Amniotic stem cell (primary cell): Measurements from ENCODE around the gene TMEM145.

Source experiments
- DNase-seq: peaks from one replicate; lab custom pipeline; 2025; lab: John Stamatoyannopoulos, UW

Gene TMEM145

GRCh38 chr19:42361545-42361910 lies 48.4 kb downstream of the TMEM145 start:
- no peak for DNase-seq

DNA sequence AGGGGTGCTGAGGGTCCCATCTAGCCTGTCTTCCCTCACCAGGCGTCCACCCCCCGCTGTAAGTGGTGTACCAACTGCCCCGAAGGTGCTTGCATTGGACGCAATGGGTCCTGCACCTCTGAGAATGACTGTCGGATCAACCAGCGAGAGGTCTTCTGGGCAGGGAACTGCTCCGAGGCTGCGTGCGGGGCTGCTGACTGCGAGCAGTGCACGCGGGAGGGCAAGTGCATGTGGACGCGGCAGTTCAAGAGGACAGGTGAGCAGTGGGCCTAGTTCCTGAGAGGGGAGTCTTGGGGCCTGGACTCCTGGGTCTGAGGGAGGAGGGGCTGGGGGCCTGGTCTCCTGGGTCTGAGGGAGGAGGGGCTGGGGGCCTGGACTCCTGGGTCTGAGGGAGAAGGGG lies 49.2 kb downstream of the TMEM145 start:
- no peak for DNase-seq

DNA sequence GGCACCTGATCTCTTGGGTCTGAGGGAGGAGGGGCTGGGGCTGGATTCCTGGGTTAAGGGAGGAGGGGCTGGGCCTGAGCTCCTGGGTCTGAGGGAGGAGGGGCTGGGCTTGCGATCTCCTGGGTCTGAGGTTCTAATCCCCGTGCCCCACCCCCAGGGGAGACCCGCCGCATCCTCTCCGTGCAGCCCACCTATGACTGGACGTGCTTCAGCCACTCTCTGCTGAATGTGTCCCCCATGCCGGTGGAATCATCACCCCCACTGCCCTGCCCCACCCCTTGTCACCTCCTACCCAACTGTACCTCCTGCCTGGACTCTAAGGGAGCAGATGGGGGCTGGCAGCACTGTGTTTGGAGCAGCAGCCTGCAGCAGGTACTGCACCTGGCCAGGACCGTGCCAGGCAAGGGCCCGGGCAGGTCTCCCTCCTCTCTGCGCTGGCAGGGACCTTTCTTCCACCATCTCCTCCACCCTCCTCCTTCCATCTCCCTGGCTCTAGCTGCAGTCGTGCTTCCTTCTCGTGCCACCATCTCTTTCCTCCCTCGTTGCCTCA lies 49.9 kb downstream of the TMEM145 start:
- no peak for DNase-seq

DNA sequence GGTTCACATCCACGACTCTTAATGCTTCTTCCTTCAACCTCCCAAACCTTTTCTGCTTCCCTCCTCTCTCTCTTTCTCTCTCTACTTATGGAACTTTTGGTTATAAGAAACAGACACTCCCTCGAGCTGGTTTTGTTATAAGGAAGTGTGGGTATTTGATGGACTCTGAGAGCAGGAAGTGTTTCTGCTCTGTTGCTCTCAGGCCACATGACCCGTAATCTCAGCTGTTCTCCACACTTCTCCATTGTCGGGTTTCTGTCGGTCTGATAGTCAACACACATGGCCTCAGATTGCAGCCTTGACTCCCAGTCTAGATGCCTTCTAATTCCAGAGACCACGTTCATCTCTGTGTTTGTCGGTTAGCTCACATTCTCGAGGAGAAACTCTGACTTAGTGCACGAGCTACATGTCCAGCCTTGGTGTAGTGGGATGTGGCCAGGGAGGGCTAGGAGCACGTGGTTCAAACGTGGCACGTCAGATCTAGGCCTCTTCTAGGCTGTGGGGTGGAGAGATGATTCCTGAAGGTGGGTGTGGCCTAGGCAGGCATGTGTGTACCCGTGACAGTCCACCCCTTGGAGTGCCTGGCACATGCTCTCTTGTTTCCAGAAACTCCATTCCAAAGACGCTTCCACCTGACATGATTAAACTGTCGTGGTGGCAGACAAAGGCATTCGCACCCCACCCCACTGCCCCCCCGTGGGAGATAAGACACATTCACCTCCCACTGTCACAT lies 50.7 kb downstream of the TMEM145 start:
- no peak for DNase-seq

DNA sequence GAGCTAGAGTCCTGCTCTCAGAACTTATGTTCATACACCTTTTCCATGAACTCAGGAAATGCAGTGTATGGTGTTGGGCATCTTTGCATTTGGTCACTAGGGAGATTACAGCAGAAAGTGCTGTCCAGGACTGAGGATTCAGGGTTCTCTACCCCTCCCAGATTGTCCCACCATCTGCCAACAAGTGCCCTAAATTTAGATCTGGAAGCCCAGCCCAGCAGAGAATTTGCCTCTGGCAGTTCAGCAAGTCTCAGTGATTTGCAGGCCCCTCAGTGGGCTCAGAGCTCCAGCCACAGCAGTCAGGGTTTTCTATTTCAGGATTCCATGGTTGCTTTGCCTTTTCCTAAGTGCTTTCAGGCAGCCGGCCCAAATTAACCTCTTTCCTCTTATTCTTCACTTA lies 53.6 kb downstream of the TMEM145 start:
- no peak for DNase-seq

- DNase-seq = no peak
These were observed 54.8 kb downstream of the TMEM145 start for GRCh38 chr19:42367929-42368328.

DNA sequence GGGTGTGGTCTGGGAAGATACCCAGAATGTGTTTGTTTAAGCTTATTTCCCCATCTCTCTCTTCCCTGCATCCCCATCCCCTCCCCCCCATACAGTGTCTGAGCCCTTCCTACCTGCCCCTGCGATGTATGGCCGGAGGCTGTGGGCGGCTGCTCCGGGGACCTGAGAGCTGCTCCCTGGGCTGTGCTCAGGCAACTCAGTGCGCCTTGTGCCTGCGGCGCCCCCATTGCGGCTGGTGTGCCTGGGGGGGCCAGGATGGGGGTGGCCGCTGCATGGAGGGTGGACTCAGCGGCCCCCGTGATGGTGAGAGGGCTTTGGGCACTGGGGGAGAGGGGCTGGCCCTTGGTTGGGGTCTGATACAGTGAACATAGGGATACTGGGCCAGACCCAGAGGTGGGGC lies 55.3 kb downstream of the TMEM145 start:
- no peak for DNase-seq

DNA sequence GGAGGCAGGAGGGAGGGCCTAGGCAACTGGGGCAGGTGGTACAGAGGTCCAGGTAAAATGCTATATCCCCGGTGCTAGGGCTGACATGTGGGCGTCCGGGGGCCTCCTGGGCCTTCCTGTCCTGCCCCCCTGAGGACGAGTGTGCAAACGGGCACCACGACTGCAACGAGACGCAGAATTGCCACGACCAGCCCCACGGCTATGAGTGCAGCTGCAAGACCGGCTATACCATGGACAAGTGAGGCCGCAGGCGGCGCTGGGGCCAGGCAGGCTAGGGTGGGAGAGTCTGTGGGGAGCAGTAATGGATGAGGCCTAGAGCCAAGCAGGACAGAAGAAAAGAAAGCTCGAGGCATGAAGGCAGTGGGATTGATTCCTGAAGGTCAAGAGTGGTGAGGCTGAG lies 55.7 kb downstream of the TMEM145 start:
- DNase-seq = no peak

DNA sequence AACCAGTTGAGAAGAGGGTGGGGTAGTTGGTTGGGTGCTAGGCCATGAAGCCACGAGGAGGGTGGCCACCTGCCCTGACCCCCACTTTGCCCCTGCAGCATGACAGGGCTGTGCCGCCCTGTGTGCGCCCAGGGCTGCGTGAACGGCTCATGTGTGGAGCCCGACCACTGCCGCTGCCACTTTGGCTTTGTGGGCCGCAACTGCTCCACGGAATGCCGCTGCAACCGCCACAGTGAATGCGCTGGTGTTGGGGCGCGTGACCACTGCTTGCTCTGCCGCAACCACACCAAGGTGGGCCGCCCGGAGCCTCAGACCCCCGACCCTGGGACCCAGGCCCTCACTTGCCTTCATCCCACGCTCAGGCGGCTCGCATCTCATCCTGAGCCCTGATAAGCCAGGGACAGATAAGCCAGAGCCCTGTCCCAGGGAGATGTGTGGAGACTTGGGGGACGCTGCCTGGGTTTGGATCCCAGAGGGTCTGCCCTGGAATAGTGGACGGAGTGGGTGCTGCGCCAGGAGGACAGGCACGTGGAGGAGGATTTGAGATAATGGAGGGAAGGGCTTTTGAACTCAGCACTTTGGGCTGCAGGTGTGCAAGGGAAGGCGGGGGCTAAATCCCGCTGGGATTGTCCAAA lies 56.4 kb downstream of the TMEM145 start:
- no peak for DNase-seq

DNA sequence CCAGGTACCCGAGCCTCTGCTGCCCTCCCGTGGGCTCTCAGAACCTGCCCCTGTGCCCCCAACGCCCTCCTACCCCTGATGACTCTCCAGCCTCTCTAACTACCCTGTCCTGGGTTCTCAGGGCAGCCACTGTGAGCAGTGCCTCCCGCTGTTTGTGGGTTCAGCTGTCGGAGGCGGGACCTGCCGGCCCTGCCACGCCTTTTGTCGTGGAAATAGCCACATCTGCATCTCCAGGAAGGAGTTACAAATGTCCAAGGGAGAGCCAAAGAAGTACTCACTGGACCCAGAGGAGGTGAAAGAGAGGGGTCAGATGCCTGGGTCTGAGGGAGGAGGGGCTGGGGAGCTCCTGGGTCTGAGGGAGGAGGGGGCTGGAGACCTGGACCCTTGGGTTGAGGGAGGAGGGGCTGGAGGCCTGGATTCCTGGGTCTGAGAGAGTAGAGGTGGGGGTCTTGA lies 57.0 kb downstream of the TMEM145 start:
- no peak for DNase-seq

GRCh38 chr19:42370626-42371175 lies 57.6 kb downstream of the TMEM145 start:
- no peak for DNase-seq
